GM13977 (cell line): Measurements from ENCODE around the gene FUT7.

ENCODE experiments used
- DNase-seq: peaks from one replicate; pipeline ENCODE4 v3.0.0; 2012; ENCODE audit warnings: low spot score
- CTCF ChIP-seq: IDR thresholded peaks from 2 replicates; pipeline ENCODE4 v1.5.1; 2012; ENCODE audit warnings: mild to moderate bottlenecking, control low read depth; ENCODE audit not compliant: insufficient read depth; ENCODE audit errors: extremely low read depth, missing control alignments
- in situ Hi-C: fragments of 300-500 bp; cut with MboI; formaldehyde crosslinking; loops from one replicate; pipeline ENCODE4 v1.12.0; 2022; ENCODE audit warnings: low sequenced_read_pairs, low pct_unique_long_range_greater_than_20kb, mixed read lengths, inconsistent platforms; ENCODE audit not compliant: unreplicated experiment

FUT7 gene

DNA sequence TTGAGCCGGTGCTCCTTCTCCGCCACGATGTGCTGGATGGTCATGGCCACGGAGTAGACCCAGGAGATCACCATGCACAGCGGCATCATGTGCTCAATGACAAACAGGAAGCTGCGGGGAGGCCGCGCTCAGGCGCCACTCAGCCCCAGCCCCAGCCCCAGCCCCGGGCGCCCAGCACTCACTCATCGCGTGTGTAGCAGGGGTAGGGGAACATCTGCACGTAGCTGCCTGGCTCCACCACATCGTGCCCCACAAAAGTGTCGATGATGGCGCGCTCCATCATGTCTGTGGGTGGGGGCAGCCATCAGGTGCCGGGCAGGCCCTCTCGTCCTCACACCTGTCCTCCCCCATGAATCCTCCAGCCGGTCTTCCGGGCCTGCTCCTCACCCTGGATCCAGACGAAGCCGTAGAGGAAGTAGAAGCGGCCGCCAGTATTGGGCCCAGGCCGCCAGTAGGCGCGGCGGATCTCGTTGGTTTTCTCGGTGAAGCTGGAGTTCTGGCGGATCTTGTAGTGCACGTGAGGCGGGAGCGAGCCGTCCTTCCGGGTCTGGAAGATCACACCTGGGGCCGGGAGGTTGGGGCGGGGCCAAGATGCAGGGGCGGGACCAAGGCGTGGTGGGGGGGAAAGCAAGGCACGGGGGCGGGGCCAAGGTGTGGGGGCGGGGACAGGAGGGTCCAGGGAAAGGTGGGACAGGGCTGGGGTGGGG is 13.9 kb downstream of the FUT7 start:
- DNase-seq, result no peak
- in situ Hi-C loops, result no loop called here
- TF ChIP-seq CTCF, result no peak

DNA sequence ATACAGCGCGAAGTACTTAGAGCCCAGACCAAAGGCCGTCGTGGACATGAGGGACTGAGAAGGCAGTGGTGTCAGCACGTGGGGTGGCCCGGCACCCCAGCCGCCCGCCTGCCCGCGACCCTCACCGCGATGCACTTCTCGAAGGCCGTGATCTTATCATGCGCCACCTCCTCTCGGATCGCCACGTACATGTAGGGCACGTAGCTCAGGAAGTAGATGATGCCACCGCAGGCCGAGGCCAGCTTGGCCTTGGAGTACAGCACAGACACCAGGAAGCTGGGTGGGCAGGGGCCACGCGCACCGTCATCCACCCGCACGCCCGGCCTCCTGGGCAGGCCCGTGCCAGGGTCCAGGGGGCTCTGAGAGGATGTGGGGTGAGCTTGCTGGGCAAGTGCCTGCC is 14.8 kb downstream of the FUT7 start:
- no peak for TF ChIP-seq CTCF
- in situ Hi-C loops, result no loop called here

GRCh38 chr9:137016436-137016835 is 15.5 kb downstream of the FUT7 start:
- no peak for TF ChIP-seq CTCF
- in situ Hi-C loops, result no loop called here
- no peak for DNase-seq

More for the DNA sequence above, 14.8 kb downstream of the FUT7 start:
- no peak for DNase-seq

DNA sequence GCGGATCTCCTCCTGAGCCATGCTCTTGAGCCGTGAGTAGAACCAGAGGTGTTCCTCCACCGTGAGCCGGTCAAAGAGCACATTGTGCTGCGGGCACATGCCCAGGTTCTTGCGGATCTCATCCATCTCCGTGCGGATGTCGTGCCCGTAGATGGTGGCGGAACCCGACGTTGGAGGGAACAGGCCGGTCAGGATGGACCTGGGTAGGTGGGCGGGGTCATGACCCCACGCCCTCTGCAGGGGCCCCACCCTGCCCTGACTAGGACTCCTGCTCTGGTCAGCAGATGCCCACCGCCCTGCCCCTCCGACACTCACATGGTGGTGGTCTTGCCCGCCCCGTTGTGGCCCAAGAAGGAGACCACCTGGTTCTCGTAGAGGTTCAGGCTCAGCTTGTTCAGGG is 15.9 kb downstream of the FUT7 start:
- no peak for TF ChIP-seq CTCF
- in situ Hi-C loops, result no loop called here
- DNase-seq, result no peak

DNA sequence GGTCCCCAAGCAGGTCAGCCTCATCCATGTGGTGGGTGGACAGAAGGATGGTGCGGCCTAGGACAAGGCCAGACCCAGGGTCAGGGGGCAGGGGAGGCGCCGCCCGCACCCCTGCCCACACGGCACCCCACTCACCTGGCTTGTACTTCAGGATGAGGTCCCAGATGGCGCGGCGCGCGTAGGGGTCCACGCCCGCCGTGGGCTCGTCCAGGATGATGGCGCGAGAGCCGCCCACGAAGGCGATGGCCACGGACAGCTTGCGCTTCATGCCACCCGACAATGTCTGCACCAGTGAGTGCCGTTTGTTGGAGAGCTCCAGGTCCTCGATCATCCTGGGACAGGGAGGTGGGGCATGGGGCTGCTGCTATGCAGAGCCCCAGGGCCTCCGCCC is 16.4 kb downstream of the FUT7 start:
- DNase-seq, result no peak
- TF ChIP-seq CTCF, result no peak
- in situ Hi-C loops, result no loop called here

GRCh38 chr9:137014776-137015539 is 16.9 kb downstream of the FUT7 start:
- in situ Hi-C loops, result no loop called here
- DNase-seq, result no peak
- no peak for TF ChIP-seq CTCF
